COLO829 (cell line): ENCODE results near the gene PSORS1C1.

ENCODE experiments used
- DNase-seq: peaks from one replicate; pipeline ENCODE4 v3.0.0; 2012; ENCODE audit warnings: low spot score

The PSORS1C1 gene

DNA sequence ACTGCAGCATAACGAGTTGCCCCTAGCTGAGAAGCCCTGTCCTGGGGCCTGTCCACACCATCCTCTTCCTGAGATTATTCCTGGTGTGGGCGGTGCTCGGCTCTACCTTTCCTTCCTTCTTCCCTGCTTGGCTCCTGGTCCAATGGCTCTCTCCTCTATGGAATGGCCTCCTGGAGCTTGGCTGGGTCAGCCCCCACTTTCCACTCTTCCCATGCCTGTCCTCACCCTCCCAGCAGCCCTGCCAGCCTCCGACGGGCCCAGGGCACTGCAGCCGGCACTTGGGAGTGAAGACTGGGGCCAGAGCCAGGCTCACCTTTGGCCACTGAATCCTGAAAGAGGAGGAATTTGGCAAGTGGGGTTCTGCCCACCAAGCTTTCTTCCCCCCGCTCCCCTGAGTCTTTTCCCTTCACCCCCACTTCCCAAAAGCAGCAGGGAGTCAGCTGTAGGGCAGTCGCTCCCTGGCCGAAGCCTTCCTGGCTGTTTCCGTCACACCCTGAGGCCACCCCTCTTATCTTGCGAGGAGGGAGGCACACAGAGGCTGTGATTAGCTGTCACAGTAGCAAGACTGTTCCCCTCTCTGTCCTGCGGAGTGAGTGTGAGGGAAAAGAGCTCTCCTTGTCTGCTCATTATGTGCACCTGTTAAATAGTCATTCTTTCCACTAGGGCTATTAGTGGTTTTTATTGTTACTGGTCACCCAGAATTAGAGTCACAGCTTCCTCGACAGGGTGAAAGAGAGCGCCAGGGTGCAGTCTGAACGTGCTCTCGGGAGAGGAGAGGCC, 12.0 kb downstream of the PSORS1C1 start:
- DNase-seq: no peak

DNA sequence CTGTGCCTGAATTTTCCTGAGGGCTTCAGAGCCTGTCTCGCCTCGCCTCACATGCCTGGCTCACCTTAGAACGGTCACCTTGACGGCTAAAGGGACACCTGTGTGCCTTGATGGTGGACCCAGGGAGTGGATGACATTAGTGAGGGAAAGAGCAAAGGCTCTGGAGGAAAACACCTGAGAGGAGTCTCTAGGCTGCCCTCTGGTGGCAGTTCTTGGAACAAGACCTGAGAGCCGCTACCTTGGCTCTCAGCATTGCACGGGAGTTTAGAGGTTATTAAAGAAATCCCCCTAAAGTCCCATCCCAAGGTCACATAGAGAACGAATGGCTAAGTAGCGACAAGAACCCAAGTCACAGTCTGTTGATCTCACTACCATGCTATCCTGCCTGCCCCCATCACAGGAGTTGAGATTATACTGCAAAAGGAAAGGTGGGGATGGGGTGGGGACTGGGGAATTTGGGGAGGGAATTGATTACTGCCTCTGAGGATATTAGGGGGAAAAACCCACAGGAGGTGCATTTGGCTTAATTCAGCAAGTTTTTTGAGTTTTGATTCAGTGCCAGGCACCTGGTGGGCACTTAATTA, 13.6 kb downstream of the PSORS1C1 start:
- DNase-seq: peak; percentile 48

- no peak for DNase-seq
These were observed 14.5 kb downstream of the PSORS1C1 start for GRCh38 chr6:31129130-31129529.

GRCh38 chr6:31130751-31131150, 16.2 kb downstream of the PSORS1C1 start:
- no peak for DNase-seq

- no peak for DNase-seq
These were observed 17.0 kb downstream of the PSORS1C1 start for GRCh38 chr6:31131595-31131994.

- no peak for DNase-seq
These were observed 18.2 kb downstream of the PSORS1C1 start for GRCh38 chr6:31132806-31133205.

DNA sequence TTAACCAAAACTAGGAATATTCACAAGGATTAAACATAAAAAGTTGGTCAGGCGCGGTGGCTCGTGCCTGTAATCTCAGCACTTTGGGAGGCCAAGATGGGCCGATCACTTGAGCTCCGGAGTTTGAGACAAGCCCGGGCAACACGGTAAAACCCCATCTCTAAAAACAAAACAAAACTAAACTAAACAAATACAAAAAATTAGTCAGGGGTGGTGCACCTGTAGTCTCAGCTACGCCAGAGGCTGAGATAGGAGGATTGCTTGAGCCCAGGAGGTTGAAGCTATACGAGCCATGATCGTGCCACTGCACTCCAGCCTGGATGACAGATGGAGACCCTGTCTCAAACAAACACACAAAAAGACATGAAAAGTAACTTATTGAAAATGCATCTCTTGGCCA, 21.1 kb downstream of the PSORS1C1 start:
- DNase-seq: no peak

GRCh38 chr6:31138982-31139381, 24.4 kb downstream of the PSORS1C1 start, which contains the start of gene PSORS1C2:
Gene PSORS1C2, minus strand, starts transcription at chr6:31139066. Its CDS starts 40 bp downstream, at chr6:31139026.
- no peak for DNase-seq

GRCh38 chr6:31139599-31139998, 25.0 kb downstream of the PSORS1C1 start:
- DNase-seq: no peak

DNA sequence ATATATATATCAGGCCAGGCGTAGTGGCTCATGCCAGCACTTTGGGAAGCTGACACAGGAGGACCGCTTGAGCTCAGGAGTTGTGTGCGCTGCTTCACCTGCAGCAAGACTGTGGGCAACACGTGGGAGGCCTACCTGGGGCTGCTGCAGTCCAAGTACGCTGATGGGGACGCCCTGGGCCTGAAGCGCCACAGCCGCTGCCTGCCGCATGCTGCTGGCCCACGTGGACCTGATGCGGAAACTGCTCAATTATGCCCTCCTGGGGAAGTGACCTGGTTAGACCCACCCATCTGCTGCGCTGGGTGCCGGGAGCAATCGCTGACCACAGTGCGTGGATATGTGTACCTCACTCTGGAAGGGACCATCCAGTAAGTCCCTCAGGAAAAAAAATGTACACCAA, 26.0 kb downstream of the PSORS1C1 start:
- DNase-seq: no peak

- DNase-seq: peak; percentile 84
These were observed 27.8 kb downstream of the PSORS1C1 start for GRCh38 chr6:31142361-31142761.

DNA sequence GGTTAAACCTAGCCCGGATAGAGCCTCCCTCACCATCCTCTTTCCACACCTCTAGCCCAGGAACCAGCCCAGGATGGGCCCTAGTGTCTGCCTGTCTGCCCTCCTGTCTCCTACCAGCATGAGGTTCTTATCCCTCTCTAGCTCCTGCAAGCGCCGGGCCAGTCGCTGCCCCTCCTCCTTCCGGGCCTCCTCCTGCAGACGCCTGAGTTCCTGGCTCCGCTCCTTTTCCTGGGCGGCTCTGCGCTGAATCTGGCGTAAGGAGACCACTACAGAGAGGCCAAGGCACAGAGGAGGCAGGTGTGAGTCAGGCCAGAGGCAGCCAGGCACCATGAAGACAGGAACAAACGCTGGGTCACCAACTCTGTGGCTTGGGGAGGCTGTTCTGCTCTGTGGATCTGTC, 28.5 kb downstream of the PSORS1C1 start:
- no peak for DNase-seq

GRCh38 chr6:31144296-31144969, 29.8 kb downstream of the PSORS1C1 start:
- no peak for DNase-seq

- DNase-seq: no peak
These were observed 30.4 kb downstream of the PSORS1C1 start for GRCh38 chr6:31144970-31145340.

GRCh38 chr6:31145386-31145785, 30.8 kb downstream of the PSORS1C1 start:
- DNase-seq: no peak

- no peak for DNase-seq
These were observed 35.3 kb downstream of the PSORS1C1 start for GRCh38 chr6:31149827-31150447.

- no peak for DNase-seq
These were observed 38.2 kb downstream of the PSORS1C1 start for GRCh38 chr6:31152781-31153180.

GRCh38 chr6:31154436-31154835, 39.8 kb downstream of the PSORS1C1 start:
- DNase-seq: no peak

- DNase-seq: no peak
These were observed 42.0 kb downstream of the PSORS1C1 start for GRCh38 chr6:31156641-31157040.

DNA sequence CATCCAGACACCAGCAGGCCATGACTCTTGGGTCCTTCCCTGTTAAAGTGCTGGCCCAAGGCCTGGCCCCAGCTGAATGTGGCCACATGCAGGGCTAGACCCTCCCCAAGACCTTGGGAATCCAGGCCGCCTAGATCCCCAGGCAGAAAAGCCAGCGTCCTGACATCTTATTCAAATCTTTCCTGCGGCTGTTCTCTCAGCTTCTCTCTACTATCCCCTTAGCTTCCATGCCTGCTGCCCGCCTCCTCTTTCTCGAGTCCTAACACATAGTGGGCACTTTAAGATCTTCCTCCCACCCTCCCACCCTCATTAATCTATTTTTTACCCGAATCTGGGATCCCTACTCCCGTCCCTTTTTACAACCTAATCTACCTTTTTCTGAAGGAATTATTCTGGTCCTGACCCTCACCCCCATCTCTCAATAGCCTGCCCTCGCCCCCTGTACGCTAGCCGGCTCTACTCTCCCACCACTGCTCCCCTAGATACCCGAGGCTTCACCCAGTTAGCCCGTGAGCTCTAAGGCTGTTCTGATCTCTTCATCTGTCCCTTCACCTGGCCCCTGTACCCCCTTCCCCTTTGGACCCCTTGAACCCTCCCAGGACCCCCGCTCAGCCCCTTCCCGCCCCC, 43.0 kb downstream of the PSORS1C1 start, which contains the start of gene CCHCR1:
Gene CCHCR1 (minus strand): TSS at position 290 of the 627 bp plus-strand sequence. CDS start 202 bp downstream, at position 88.
- DNase-seq: no peak

- DNase-seq: peak; percentile 100
These were observed 43.7 kb downstream of the PSORS1C1 start, which contains the start of gene TCF19 for GRCh38 chr6:31158140-31158862. Gene TCF19, plus strand, starts transcription at chr6:31158589. Its CDS starts 881 bp downstream, at chr6:31159470.
